ENCODE measurements around the gene LLCFC1. TPM values are rescaled to one million over a fixed set of nuclear protein-coding genes. Genes with fewer than 3 reads are reported as not detected.
A peak's percentile ranks its signal among the peaks of the same experiment; 100 is the strongest.

The LLCFC1 gene
- total and polyA plus RNA-seq, 7 experiments from 2014 or later = 0.76 TPM; not detected in 6

- Histone ChIP-seq H3K4me1 (ENCODE audit: control insufficient read depth in 2 of 2, insufficient read depth in 2 of 2, low read length in 2 of 2) (no peaks in the 10 kb centered on the region), H3K27ac (ENCODE audit: low read depth, low read length) (no peak overlapping the region), H3K4me3 (ENCODE audit: low read length) (no peak overlapping the region), H3K27me3 (ENCODE audit: control insufficient read depth in 2 of 2, insufficient read depth in 2 of 2, low read length in 2 of 2) (peaks cover 0 to 2% of the 10 kb centered on the region in 2 donors), H3K9me3 (ENCODE audit: control insufficient read depth in 2 of 3, low read length in 3 of 3) (peaks cover 0 to 3% (median 0%) of the 10 kb centered on the region in 3 experiments), H3K36me3 (ENCODE audit: control insufficient read depth in 2 of 3, insufficient read depth in 3 of 3, low read length in 3 of 3) (no peaks in the 10 kb centered on the region)
- ChIA-PET POLR2A (no interaction called here), CTCF (no interaction called here)
- Mint-ChIP-seq H3K36me3 (peaks cover 0 to 3% (median 0%) of the 10 kb centered on the region in 5 donors), H3K27ac (no peak overlapping the region), H3K9me3 (peaks cover 0 to 18% (median 0%) of the 10 kb centered on the region in 11 donors), H3K27me3 (peaks cover 0 to 25% (median 0%) of the 10 kb centered on the region in 5 donors), H3K4me1 (no peaks in the 10 kb centered on the region), H3K4me3 (no peak overlapping the region)
- intact Hi-C loops (cut with micrococcal nuclease) = no loop called here
- DNase-seq (no peak), ATAC-seq (no peak)
Measured at GRCh38 chr7:142901426-142902259, 37.6 kb upstream of the LLCFC1 start.

GRCh38 chr7:142904128-142904527, 35.2 kb upstream of the LLCFC1 start:
- peaks cover 0 to 3% (median 0%) of the 10 kb centered on the region in 5 donors for H3K36me3 Mint-ChIP-seq
- CTCF ChIA-PET = no interaction called here

GRCh38 chr7:142905759-142906158, 33.5 kb upstream of the LLCFC1 start:
- Mint-ChIP-seq H3K27ac (no peak overlapping the region), H3K9me3 (peaks cover 0 to 18% (median 0%) of the 10 kb centered on the region in 11 donors), H3K4me1 (peaks cover 0 to 7% (median 0%) of the 10 kb centered on the region in 7 donors), H3K36me3 (peaks cover 0 to 3% (median 0%) of the 10 kb centered on the region in 5 donors), H3K4me3 (no peak overlapping the region), H3K27me3 (peaks cover 6 to 26% (median 17%) of the 10 kb centered on the region in 5 donors)
- ChIA-PET CTCF (no interaction called here), POLR2A (no interaction called here)
- H3K27ac ChIP-seq (ENCODE audit: low read depth, low read length) = no peak overlapping the region
- intact Hi-C loops (cut with micrococcal nuclease) = no loop called here
- no peaks in the 10 kb centered on the region for H3K36me3 ChIP-seq (ENCODE audit: control insufficient read depth in 2 of 3, insufficient read depth in 3 of 3, low read length in 3 of 3)
- no peaks in the 10 kb centered on the region for H3K4me1 ChIP-seq (ENCODE audit: control insufficient read depth in 2 of 2, insufficient read depth in 2 of 2, low read length in 2 of 2)
- no peak overlapping the region for H3K4me3 ChIP-seq (ENCODE audit: low read length)
- H3K9me3 ChIP-seq (ENCODE audit: control insufficient read depth in 2 of 3, low read length in 3 of 3) = peaks cover 0 to 3% (median 0%) of the 10 kb centered on the region in 3 experiments
- H3K27me3 ChIP-seq (ENCODE audit: control insufficient read depth in 2 of 2, insufficient read depth in 2 of 2, low read length in 2 of 2) = peaks cover 0 to 2% of the 10 kb centered on the region in 2 donors
- ATAC-seq = no peak
- DNase-seq = no peak

More at GRCh38 chr7:142904128-142904527, 35.2 kb upstream of the LLCFC1 start:
- no peak for DNase-seq
- ATAC-seq = no peak
- H3K27me3 Mint-ChIP-seq = peaks cover 0 to 21% (median 15%) of the 10 kb centered on the region in 5 donors
- Histone ChIP-seq H3K4me1 (ENCODE audit: control insufficient read depth in 2 of 2, insufficient read depth in 2 of 2, low read length in 2 of 2) (no peaks in the 10 kb centered on the region), H3K27me3 (ENCODE audit: control insufficient read depth in 2 of 2, insufficient read depth in 2 of 2, low read length in 2 of 2) (peaks cover 0 to 2% of the 10 kb centered on the region in 2 donors), H3K27ac (ENCODE audit: low read depth, low read length) (no peak overlapping the region), H3K9me3 (ENCODE audit: control insufficient read depth in 2 of 3, low read length in 3 of 3) (peaks cover 0 to 3% (median 0%) of the 10 kb centered on the region in 3 experiments), H3K4me3 (ENCODE audit: low read length) (no peak overlapping the region), H3K36me3 (ENCODE audit: control insufficient read depth in 2 of 3, insufficient read depth in 3 of 3, low read length in 3 of 3) (no peaks in the 10 kb centered on the region)
- intact Hi-C loops (cut with micrococcal nuclease) = no loop called here
- POLR2A ChIA-PET = no interaction called here
- peaks cover 0 to 18% (median 0%) of the 10 kb centered on the region in 11 donors for H3K9me3 Mint-ChIP-seq
- peaks cover 0 to 5% (median 0%) of the 10 kb centered on the region in 7 donors for H3K4me1 Mint-ChIP-seq
- H3K27ac Mint-ChIP-seq = no peak overlapping the region
- H3K4me3 Mint-ChIP-seq = no peak overlapping the region

- Mint-ChIP-seq H3K4me1 (peaks cover 0 to 7% (median 0%) of the 10 kb centered on the region in 7 donors), H3K36me3 (peaks cover 0 to 3% (median 0%) of the 10 kb centered on the region in 5 donors), H3K9me3 (peaks cover 0 to 18% (median 0%) of the 10 kb centered on the region in 11 donors), H3K27ac (no peak overlapping the region), H3K4me3 (no peak overlapping the region), H3K27me3 (peaks cover 6 to 31% (median 18%) of the 10 kb centered on the region in 5 donors)
- ChIA-PET POLR2A (no interaction called here), CTCF (no interaction called here)
- Histone ChIP-seq H3K27me3 (ENCODE audit: control insufficient read depth in 2 of 2, insufficient read depth in 2 of 2, low read length in 2 of 2) (peaks cover 0 to 2% of the 10 kb centered on the region in 2 donors), H3K4me1 (ENCODE audit: control insufficient read depth in 2 of 2, insufficient read depth in 2 of 2, low read length in 2 of 2) (no peaks in the 10 kb centered on the region), H3K9me3 (ENCODE audit: control insufficient read depth in 2 of 3, low read length in 3 of 3) (peaks cover 0 to 3% (median 0%) of the 10 kb centered on the region in 3 experiments), H3K4me3 (ENCODE audit: low read length) (no peak overlapping the region), H3K36me3 (ENCODE audit: control insufficient read depth in 2 of 3, insufficient read depth in 3 of 3, low read length in 3 of 3) (no peaks in the 10 kb centered on the region), H3K27ac (ENCODE audit: low read depth, low read length) (no peak overlapping the region)
- DNase-seq (no peak), ATAC-seq (no peak)
- intact Hi-C loops (cut with micrococcal nuclease) = no loop called here
Measured at GRCh38 chr7:142906643-142907042, 32.6 kb upstream of the LLCFC1 start.

- Mint-ChIP-seq H3K27me3 (peaks cover 13 to 35% (median 18%) of the 10 kb centered on the region in 5 donors), H3K9me3 (peaks cover 0 to 13% (median 0%) of the 10 kb centered on the region in 11 donors), H3K27ac (no peak overlapping the region), H3K4me1 (peaks cover 0 to 7% (median 0%) of the 10 kb centered on the region in 7 donors), H3K36me3 (peaks cover 0 to 3% (median 0%) of the 10 kb centered on the region in 5 donors), H3K4me3 (no peak overlapping the region)
- DNase-seq (no peak), ATAC-seq (no peak)
- Histone ChIP-seq H3K9me3 (ENCODE audit: control insufficient read depth in 2 of 3, low read length in 3 of 3) (peaks cover 0 to 3% (median 0%) of the 10 kb centered on the region in 3 experiments), H3K4me1 (ENCODE audit: control insufficient read depth in 2 of 2, insufficient read depth in 2 of 2, low read length in 2 of 2) (no peaks in the 10 kb centered on the region), H3K27ac (ENCODE audit: low read depth, low read length) (no peak overlapping the region), H3K4me3 (ENCODE audit: low read length) (no peak overlapping the region), H3K36me3 (ENCODE audit: control insufficient read depth in 2 of 3, insufficient read depth in 3 of 3, low read length in 3 of 3) (no peaks in the 10 kb centered on the region), H3K27me3 (ENCODE audit: control insufficient read depth in 2 of 2, insufficient read depth in 2 of 2, low read length in 2 of 2) (peaks cover 0 to 2% of the 10 kb centered on the region in 2 donors)
- intact Hi-C loops (cut with micrococcal nuclease) = no loop called here
- ChIA-PET CTCF (no interaction called here), POLR2A (no interaction called here)
Measured at GRCh38 chr7:142908290-142908689, 31.0 kb upstream of the LLCFC1 start.

- Mint-ChIP-seq H3K4me1 (peaks cover 0 to 7% (median 0%) of the 10 kb centered on the region in 7 donors), H3K27me3 (peaks cover 16 to 40% (median 20%) of the 10 kb centered on the region in 5 donors), H3K36me3 (peaks cover 0 to 3% (median 0%) of the 10 kb centered on the region in 5 donors), H3K9me3 (peaks cover 0 to 12% (median 0%) of the 10 kb centered on the region in 11 donors), H3K4me3 (no peak overlapping the region), H3K27ac (no peak overlapping the region)
- ATAC-seq (peak; percentile 72), DNase-seq (no peak)
- no peaks in the 10 kb centered on the region for H3K36me3 ChIP-seq (ENCODE audit: control insufficient read depth in 2 of 3, insufficient read depth in 3 of 3, low read length in 3 of 3)
- H3K4me3 ChIP-seq (ENCODE audit: low read length) = no peak overlapping the region
- peaks cover 0 to 3% (median 0%) of the 10 kb centered on the region in 3 experiments for H3K9me3 ChIP-seq (ENCODE audit: control insufficient read depth in 2 of 3, low read length in 3 of 3)
- H3K27me3 ChIP-seq (ENCODE audit: control insufficient read depth in 2 of 2, insufficient read depth in 2 of 2, low read length in 2 of 2) = peaks cover 0 to 2% of the 10 kb centered on the region in 2 donors
- ChIA-PET CTCF (no interaction called here), POLR2A (interaction anchor here (0.7 kb wide), 1 partner anchor 15 kb away, joined by 3 read pairs; no protein-coding TSS in a partner anchor)
- no peak overlapping the region for H3K27ac ChIP-seq (ENCODE audit: low read depth, low read length)
- no peaks in the 10 kb centered on the region for H3K4me1 ChIP-seq (ENCODE audit: control insufficient read depth in 2 of 2, insufficient read depth in 2 of 2, low read length in 2 of 2)
- intact Hi-C loops (cut with micrococcal nuclease) = no loop called here
Measured at GRCh38 chr7:142908921-142909890, 30.1 kb upstream of the LLCFC1 start.
